H1 (cell line): ENCODE results near the gene IL13RA1.

ENCODE experiments used
- EGR1 ChIP-seq: IDR thresholded peaks from 2 replicates; pipeline ENCODE4 v1.6.1; 2011; ENCODE audit warnings: low read depth, low read length, borderline replicate concordance
- EZH2 ChIP-seq: fragments of 200-600 bp; sonication (generic); IDR thresholded peaks from 2 replicates; pipeline ENCODE4 v1.7.1; 2012; ENCODE audit warnings: low read depth, mild to moderate bottlenecking, moderate library complexity, low read length, inconsistent platforms; ENCODE audit not compliant: severe bottlenecking
- GTF2F1 ChIP-seq: IDR thresholded peaks from 2 replicates; pipeline ENCODE4 v1.6.1; 2012; ENCODE audit warnings: low read depth, low read length, improper control_type of control experiment, borderline replicate concordance
- POLR2AphosphoS5 ChIP-seq: IDR thresholded peaks from 2 replicates; pipeline ENCODE4 v1.6.1; 2011; ENCODE audit warnings: low read depth, low read length
- RAD21 ChIP-seq, 2 experiments: IDR thresholded peaks in 1 of 2; conservative IDR thresholded peaks in 1 of 2; 2 replicates each; pipeline ENCODE4 v1.6.1; 2011; ENCODE audit warnings: low read depth in 2 of 2, low read length in 2 of 2, improper control_type of control experiment in 1 of 2, inconsistent platforms in 1 of 2, mild to moderate bottlenecking in 1 of 2, moderate library complexity in 1 of 2
- TF ChIP-seq, protein P1 (sequence below): IDR thresholded peaks from 2 replicates; pipeline ENCODE4 v1.6.1; 2012; ENCODE audit warnings: inconsistent platforms
- TF ChIP-seq, protein P2 (sequence below), 3 experiments: IDR thresholded peaks; 1 replicate in 2 of 3; 2 replicates in 1 of 3; pipeline versions ENCODE4 v1.5.1 to v1.6.1; 2011; ENCODE audit warnings: low read length in 3 of 3, mild to moderate bottlenecking in 3 of 3, inconsistent platforms in 2 of 3, low read depth in 1 of 3, moderate library complexity in 1 of 3; ENCODE audit not compliant: insufficient read depth in 1 of 3; ENCODE audit errors: control extremely low read depth in 1 of 3

DNA sequence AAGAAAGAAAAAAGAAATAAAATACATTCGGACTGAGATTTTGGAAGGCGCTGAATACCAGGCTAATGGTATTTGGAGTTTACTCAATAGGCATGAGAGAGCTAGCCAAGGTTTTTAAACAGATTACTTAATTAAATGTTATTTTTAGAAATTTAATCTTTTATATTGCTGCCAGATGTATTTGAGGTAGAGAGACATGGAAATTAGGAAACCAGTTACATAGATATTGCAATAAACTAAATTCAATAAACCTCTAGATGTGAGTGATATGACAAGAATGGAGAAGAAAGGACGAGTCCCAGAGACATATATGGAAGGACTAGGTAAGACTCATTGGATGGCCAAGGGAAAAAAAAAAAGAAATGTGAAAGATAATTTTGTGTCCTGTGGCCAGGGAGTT is 38.5 kb upstream of the IL13RA1 start:
- no peak for TF ChIP-seq EZH2
- TF ChIP-seq, protein P1, sequence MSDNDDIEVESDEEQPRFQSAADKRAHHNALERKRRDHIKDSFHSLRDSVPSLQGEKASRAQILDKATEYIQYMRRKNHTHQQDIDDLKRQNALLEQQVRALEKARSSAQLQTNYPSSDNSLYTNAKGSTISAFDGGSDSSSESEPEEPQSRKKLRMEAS, result no peak
- TF ChIP-seq GTF2F1, result no peak
- TF ChIP-seq RAD21 (IDR thresholded peaks at IDR 0.05 in 1 of 2, conservative IDR thresholded peaks at IDR 0.05 in 1 of 2; ENCODE audit: low read depth in 2 of 2, low read length in 2 of 2), result no peak
- TF ChIP-seq POLR2AphosphoS5, result no peak
- TF ChIP-seq, protein P2, sequence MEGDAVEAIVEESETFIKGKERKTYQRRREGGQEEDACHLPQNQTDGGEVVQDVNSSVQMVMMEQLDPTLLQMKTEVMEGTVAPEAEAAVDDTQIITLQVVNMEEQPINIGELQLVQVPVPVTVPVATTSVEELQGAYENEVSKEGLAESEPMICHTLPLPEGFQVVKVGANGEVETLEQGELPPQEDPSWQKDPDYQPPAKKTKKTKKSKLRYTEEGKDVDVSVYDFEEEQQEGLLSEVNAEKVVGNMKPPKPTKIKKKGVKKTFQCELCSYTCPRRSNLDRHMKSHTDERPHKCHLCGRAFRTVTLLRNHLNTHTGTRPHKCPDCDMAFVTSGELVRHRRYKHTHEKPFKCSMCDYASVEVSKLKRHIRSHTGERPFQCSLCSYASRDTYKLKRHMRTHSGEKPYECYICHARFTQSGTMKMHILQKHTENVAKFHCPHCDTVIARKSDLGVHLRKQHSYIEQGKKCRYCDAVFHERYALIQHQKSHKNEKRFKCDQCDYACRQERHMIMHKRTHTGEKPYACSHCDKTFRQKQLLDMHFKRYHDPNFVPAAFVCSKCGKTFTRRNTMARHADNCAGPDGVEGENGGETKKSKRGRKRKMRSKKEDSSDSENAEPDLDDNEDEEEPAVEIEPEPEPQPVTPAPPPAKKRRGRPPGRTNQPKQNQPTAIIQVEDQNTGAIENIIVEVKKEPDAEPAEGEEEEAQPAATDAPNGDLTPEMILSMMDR (IDR thresholded peaks at IDR 0.05; ENCODE audit: control extremely low read depth in 1 of 3, insufficient read depth in 1 of 3, low read depth in 1 of 3, low read length in 3 of 3), result no peak
- TF ChIP-seq EGR1, result no peak
